Activated naive CD8-positive, alpha-beta T cell (primary cell): Measurements from ENCODE around the gene RAB11A.

ENCODE experiments used
- H3K27ac Mint-ChIP-seq: one replicate; pipeline ENCODE4 v1.8.0; 2021; ENCODE audit warnings: mixed read lengths
- H3K27me3 Mint-ChIP-seq: one replicate; pipeline ENCODE4 v1.8.0; 2021; ENCODE audit warnings: mixed read lengths
- H3K36me3 Mint-ChIP-seq: one replicate; pipeline ENCODE4 v1.8.0; 2021; ENCODE audit warnings: mixed read lengths
- H3K4me1 Mint-ChIP-seq: one replicate; pipeline ENCODE4 v1.8.0; 2021; ENCODE audit warnings: low read depth, mixed read lengths
- H3K4me3 Mint-ChIP-seq: one replicate; pipeline ENCODE4 v1.8.0; 2021; ENCODE audit warnings: mild to moderate bottlenecking, mixed read lengths
- H3K9me3 Mint-ChIP-seq: one replicate; pipeline ENCODE4 v1.8.0; 2021; ENCODE audit warnings: low read depth, mixed read lengths

RAB11A gene

GRCh38 chr15:65914981-65915925, 46.0 kb downstream of the RAB11A start:
- H3K4me1 Mint-ChIP-seq, result peaks cover 17% of the 10 kb centered on the region
- H3K27ac Mint-ChIP-seq, result no peak overlapping the region
- no peaks in the 10 kb centered on the region for H3K9me3 Mint-ChIP-seq
- no peak overlapping the region for H3K4me3 Mint-ChIP-seq
- no peaks in the 10 kb centered on the region for H3K27me3 Mint-ChIP-seq
- peaks cover 12% of the 10 kb centered on the region for H3K36me3 Mint-ChIP-seq

DNA sequence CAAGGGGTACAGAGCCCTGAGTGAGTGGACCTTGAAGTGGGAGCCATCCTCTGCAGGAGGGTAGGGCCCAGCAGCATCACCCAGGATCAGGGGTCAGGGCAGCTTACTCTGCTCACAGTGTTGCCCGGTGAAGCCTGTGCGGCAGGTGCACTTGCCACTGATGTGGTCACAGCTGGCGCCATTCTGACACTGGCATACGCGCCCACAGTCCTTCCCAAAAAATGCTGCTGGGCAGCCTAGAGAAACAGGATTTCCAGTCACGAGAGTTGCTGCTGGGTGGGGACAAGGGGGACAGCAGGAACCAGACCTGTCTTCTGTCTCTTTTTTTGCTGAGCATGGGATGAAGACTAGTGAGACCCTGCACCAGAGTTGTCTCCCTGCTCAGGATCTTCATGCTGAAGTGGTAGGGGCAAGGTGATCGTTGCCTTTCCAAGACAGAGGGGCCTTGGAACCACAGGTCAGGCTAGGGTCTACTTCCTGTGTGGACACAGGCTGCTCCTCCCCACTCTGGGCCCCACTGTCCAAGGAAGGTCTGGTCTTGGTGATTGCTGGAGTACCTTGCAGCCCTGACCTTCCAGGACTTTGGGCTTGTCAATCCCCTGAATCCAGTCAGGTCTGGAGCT, 46.9 kb downstream of the RAB11A start:
- no peaks in the 10 kb centered on the region for H3K27me3 Mint-ChIP-seq
- peaks cover 8% of the 10 kb centered on the region for H3K36me3 Mint-ChIP-seq
- H3K9me3 Mint-ChIP-seq, result no peaks in the 10 kb centered on the region
- H3K27ac Mint-ChIP-seq, result no peak overlapping the region
- H3K4me3 Mint-ChIP-seq, result no peak overlapping the region
- H3K4me1 Mint-ChIP-seq, result peaks cover 17% of the 10 kb centered on the region

DNA sequence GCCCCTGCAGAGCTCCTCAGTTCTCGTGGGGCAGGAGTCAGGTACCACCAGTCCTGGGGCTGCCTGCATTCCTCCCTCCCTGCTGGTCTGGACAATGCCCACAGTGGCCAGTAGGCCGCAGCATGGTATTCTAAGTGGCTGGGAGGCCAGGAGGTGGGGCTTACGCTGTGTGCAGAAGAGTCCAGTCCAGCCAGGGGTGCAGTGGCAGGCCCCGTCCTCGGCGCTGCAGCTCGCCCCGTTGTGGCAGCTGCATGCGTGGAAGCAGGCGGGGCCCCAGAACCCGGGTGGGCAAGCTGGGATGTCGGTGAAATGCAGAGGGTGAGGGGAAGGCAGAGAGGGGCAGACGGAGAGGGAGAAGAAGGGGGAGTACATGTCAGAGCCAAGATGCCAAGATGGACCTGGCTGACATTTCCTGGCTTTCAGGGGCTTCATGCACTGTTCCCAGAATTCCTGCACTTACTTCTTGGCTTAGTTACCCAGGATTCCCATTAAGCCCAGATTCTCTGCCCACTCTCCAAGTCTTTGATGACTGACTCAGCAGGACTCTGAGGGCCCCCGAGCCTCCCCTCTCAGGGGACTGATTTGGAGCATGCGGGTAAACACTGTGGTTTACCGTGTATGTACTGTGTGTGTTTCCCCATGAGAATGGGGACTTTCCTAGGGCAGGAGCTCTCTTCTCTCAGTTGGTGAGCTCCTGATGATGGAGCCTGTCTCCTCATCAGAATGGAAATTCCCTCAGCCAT, 47.5 kb downstream of the RAB11A start:
- Mint-ChIP-seq H3K27me3 (no peaks in the 10 kb centered on the region), H3K4me1 (peaks cover 17% of the 10 kb centered on the region), H3K4me3 (no peak overlapping the region), H3K9me3 (no peaks in the 10 kb centered on the region), H3K36me3 (peaks cover 7% of the 10 kb centered on the region), H3K27ac (no peak overlapping the region)

DNA sequence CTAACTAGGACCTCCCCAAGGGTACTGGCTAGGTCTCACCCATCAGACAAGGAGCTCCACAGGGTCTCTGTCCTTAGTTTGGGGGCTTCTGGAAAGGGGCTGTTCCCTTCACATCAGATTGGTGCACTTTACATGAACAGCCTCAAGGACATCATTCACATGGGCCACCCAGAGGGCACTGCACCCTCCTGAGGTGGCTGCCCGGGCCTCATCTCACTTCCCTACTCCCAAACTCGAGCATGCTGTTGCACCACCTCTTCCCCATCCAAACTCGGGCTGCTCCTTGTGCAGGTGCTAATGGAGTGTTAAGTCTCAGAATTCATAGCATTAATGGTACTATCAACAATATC, 48.1 kb downstream of the RAB11A start:
- Mint-ChIP-seq H3K27me3 (no peaks in the 10 kb centered on the region), H3K27ac (no peak overlapping the region), H3K36me3 (peaks cover 7% of the 10 kb centered on the region), H3K9me3 (no peaks in the 10 kb centered on the region), H3K4me1 (peaks cover 17% of the 10 kb centered on the region), H3K4me3 (no peak overlapping the region)

- peaks cover 17% of the 10 kb centered on the region for H3K4me1 Mint-ChIP-seq
- H3K36me3 Mint-ChIP-seq, result peaks cover 7% of the 10 kb centered on the region
- H3K27me3 Mint-ChIP-seq, result no peaks in the 10 kb centered on the region
- no peak overlapping the region for H3K27ac Mint-ChIP-seq
- H3K9me3 Mint-ChIP-seq, result no peaks in the 10 kb centered on the region
- H3K4me3 Mint-ChIP-seq, result no peak overlapping the region
These were observed 48.6 kb downstream of the RAB11A start for GRCh38 chr15:65917936-65918335.

GRCh38 chr15:65918357-65918920, 49.1 kb downstream of the RAB11A start:
- H3K36me3 Mint-ChIP-seq, result peaks cover 7% of the 10 kb centered on the region
- no peaks in the 10 kb centered on the region for H3K27me3 Mint-ChIP-seq
- peaks cover 17% of the 10 kb centered on the region for H3K4me1 Mint-ChIP-seq
- no peaks in the 10 kb centered on the region for H3K9me3 Mint-ChIP-seq
- H3K4me3 Mint-ChIP-seq, result no peak overlapping the region
- no peak overlapping the region for H3K27ac Mint-ChIP-seq

GRCh38 chr15:65918945-65919344, 49.7 kb downstream of the RAB11A start:
- H3K27ac Mint-ChIP-seq, result no peak overlapping the region
- no peak overlapping the region for H3K4me3 Mint-ChIP-seq

GRCh38 chr15:65919353-65919752, 50.1 kb downstream of the RAB11A start:
- no peaks in the 10 kb centered on the region for H3K9me3 Mint-ChIP-seq
- peaks cover 9% of the 10 kb centered on the region for H3K36me3 Mint-ChIP-seq
- no peaks in the 10 kb centered on the region for H3K27me3 Mint-ChIP-seq
- H3K4me1 Mint-ChIP-seq, result peaks cover 17% of the 10 kb centered on the region
- no peak overlapping the region for H3K4me3 Mint-ChIP-seq
- H3K27ac Mint-ChIP-seq, result no peak overlapping the region

More at GRCh38 chr15:65918945-65919344, 49.7 kb downstream of the RAB11A start:
- peaks cover 17% of the 10 kb centered on the region for H3K4me1 Mint-ChIP-seq
- H3K9me3 Mint-ChIP-seq, result no peaks in the 10 kb centered on the region
- peaks cover 9% of the 10 kb centered on the region for H3K36me3 Mint-ChIP-seq
- H3K27me3 Mint-ChIP-seq, result no peaks in the 10 kb centered on the region

- peaks cover 9% of the 10 kb centered on the region for H3K36me3 Mint-ChIP-seq
- peaks cover 17% of the 10 kb centered on the region for H3K4me1 Mint-ChIP-seq
- no peak overlapping the region for H3K27ac Mint-ChIP-seq
- H3K27me3 Mint-ChIP-seq, result no peaks in the 10 kb centered on the region
- no peaks in the 10 kb centered on the region for H3K9me3 Mint-ChIP-seq
- H3K4me3 Mint-ChIP-seq, result no peak overlapping the region
These were observed 50.8 kb downstream of the RAB11A start for GRCh38 chr15:65920121-65920520.

DNA sequence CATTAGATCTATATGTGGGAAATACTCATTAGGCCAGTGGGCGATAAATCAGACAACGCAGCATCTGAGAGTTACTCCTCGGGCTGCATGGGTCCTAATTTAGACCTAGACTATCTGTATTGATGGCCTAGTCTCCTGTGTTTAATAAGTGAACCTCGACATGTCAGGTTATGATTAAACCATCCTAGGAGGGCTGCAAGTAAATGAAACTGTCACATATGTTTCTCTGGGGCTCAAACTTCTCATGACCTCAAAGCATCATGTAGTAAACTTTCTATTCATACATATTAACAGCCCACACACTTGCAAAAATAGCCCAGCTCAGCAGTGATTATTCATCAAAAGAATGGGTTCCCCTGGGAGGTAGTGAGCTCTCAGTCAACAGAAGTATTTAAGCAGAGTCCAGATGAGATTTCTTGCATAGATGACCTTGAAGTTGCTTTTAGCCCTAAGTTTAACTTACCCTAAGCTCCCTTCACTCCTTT, 51.6 kb downstream of the RAB11A start:
- Mint-ChIP-seq H3K36me3 (peaks cover 9% of the 10 kb centered on the region), H3K4me3 (no peak overlapping the region), H3K4me1 (peaks cover 15% of the 10 kb centered on the region), H3K27me3 (no peaks in the 10 kb centered on the region), H3K9me3 (no peaks in the 10 kb centered on the region), H3K27ac (no peak overlapping the region)

GRCh38 chr15:65921780-65922179, 52.5 kb downstream of the RAB11A start:
- Mint-ChIP-seq H3K9me3 (no peaks in the 10 kb centered on the region), H3K27me3 (no peaks in the 10 kb centered on the region), H3K27ac (no peak overlapping the region), H3K36me3 (peaks cover 9% of the 10 kb centered on the region), H3K4me1 (peaks cover 15% of the 10 kb centered on the region), H3K4me3 (no peak overlapping the region)

- Mint-ChIP-seq H3K4me1 (peaks cover 9% of the 10 kb centered on the region), H3K36me3 (peaks cover 9% of the 10 kb centered on the region), H3K27ac (no peak overlapping the region), H3K9me3 (no peaks in the 10 kb centered on the region), H3K27me3 (no peaks in the 10 kb centered on the region), H3K4me3 (no peak overlapping the region)
These were observed 53.3 kb downstream of the RAB11A start for GRCh38 chr15:65922621-65923020.

- Mint-ChIP-seq H3K4me3 (no peak overlapping the region), H3K27me3 (no peaks in the 10 kb centered on the region), H3K36me3 (peaks cover 9% of the 10 kb centered on the region), H3K4me1 (peaks cover 3% of the 10 kb centered on the region), H3K9me3 (no peaks in the 10 kb centered on the region), H3K27ac (no peak overlapping the region)
These were observed 54.0 kb downstream of the RAB11A start for GRCh38 chr15:65923264-65923663.

GRCh38 chr15:65924004-65924403, 54.7 kb downstream of the RAB11A start:
- H3K27me3 Mint-ChIP-seq, result no peaks in the 10 kb centered on the region
- H3K4me3 Mint-ChIP-seq, result no peak overlapping the region
- no peaks in the 10 kb centered on the region for H3K4me1 Mint-ChIP-seq
- no peak overlapping the region for H3K27ac Mint-ChIP-seq
- H3K9me3 Mint-ChIP-seq, result no peaks in the 10 kb centered on the region
- H3K36me3 Mint-ChIP-seq, result peaks cover 2% of the 10 kb centered on the region

GRCh38 chr15:65925338-65925737, 56.0 kb downstream of the RAB11A start:
- Mint-ChIP-seq H3K27me3 (no peaks in the 10 kb centered on the region), H3K27ac (no peak overlapping the region), H3K36me3 (peaks cover 2% of the 10 kb centered on the region), H3K9me3 (no peaks in the 10 kb centered on the region), H3K4me1 (no peaks in the 10 kb centered on the region), H3K4me3 (no peak overlapping the region)
